Left lobe of liver (tissue), 2 donors: ENCODE data around the gene ABHD8. TPM values are rescaled to one million over a fixed set of nuclear protein-coding genes. Genes with fewer than 3 reads are reported as not detected.
A peak's percentile ranks its signal among the peaks of the same experiment; 100 is the strongest.

Experiments used
- ATAC-seq: fragments of 200-7000 bp; cut with Tn5 transposase; one replicate; pipeline ENCODE4 v1.9.1; 2020; ENCODE audit warnings: mild to moderate bottlenecking, moderate library complexity
- DNase-seq: peaks from one replicate; pipeline ENCODE4 v3.0.0-alpha.2; 2020; ENCODE audit warnings: low spot score
- total RNA-seq: library from RNA; stranded (reverse); gene quantifications from one replicate; pipeline ENCODE4 v1.2.1, GENCODE V29; 2021
- donor health status: DM: no; HTN: no; CAD: no; lungs with moderate emphysema.
- donor health status: DM: no; HTN: yes; CAD: no.

The ABHD8 gene
- total RNA-seq, 1 donor from 2014 or later = 18.4 TPM

GRCh38 chr19:17321655-17322489 is 18.6 kb upstream of the ABHD8 start:
- DNase-seq = no peak
- ATAC-seq = no peak

GRCh38 chr19:17320435-17320834 is 17.2 kb upstream of the ABHD8 start:
- DNase-seq = no peak
- ATAC-seq = no peak

- no peak for DNase-seq
- ATAC-seq = no peak
Observed at GRCh38 chr19:17319473-17320238, 16.4 kb upstream of the ABHD8 start.

GRCh38 chr19:17318966-17319365 is 15.7 kb upstream of the ABHD8 start:
- no peak for ATAC-seq

GRCh38 chr19:17314007-17314593 is 10.9 kb upstream of the ABHD8 start:
- DNase-seq (no peak), ATAC-seq (no peak)

More at GRCh38 chr19:17318966-17319365, 15.7 kb upstream of the ABHD8 start:
- no peak for DNase-seq

- DNase-seq (no peak), ATAC-seq (no peak)
Observed at GRCh38 chr19:17312189-17313113, 9.2 kb upstream of the ABHD8 start.

GRCh38 chr19:17311455-17312188 is 8.4 kb upstream of the ABHD8 start:
- no peak for ATAC-seq
- DNase-seq = no peak

GRCh38 chr19:17309965-17310461 is 6.8 kb upstream of the ABHD8 start:
- DNase-seq (no peak), ATAC-seq (no peak)

GRCh38 chr19:17309198-17309964 is 6.2 kb upstream of the ABHD8 start, which contains the start of gene DDA1:
DDA1 (plus strand) TSS chr19:17309563; CDS start chr19:17309655, 92 bp downstream.
- DNase-seq (peak; percentile 99), ATAC-seq (peak; percentile 76)

GRCh38 chr19:17307876-17308377 is 4.7 kb upstream of the ABHD8 start:
- no peak for DNase-seq
- no peak for ATAC-seq

GRCh38 chr19:17306285-17306714 is 3.1 kb upstream of the ABHD8 start:
- ATAC-seq (peak; percentile 0), DNase-seq (peak; percentile 70)

GRCh38 chr19:17305517-17306284 is 2.5 kb upstream of the ABHD8 start, which contains the start of gene MRPL34:
MRPL34 (plus strand) TSS chr19:17305872; CDS start chr19:17305893, 21 bp downstream.
- ATAC-seq (peak; percentile 69), DNase-seq (peak; percentile 99)

GRCh38 chr19:17305216-17305516 is 1.9 kb upstream of the ABHD8 start:
- no peak for ATAC-seq
- DNase-seq = no peak

- no peak for ATAC-seq
- DNase-seq = no peak
Observed at GRCh38 chr19:17304386-17305215, 1.4 kb upstream of the ABHD8 start.

GRCh38 chr19:17303940-17304267 is 679 bp upstream of the ABHD8 start:
- DNase-seq = no peak

GRCh38 chr19:17302391-17303166 is 646 bp downstream of the ABHD8 start:
- ATAC-seq (no peak), DNase-seq (no peak)

More at GRCh38 chr19:17303940-17304267, 679 bp upstream of the ABHD8 start:
- ATAC-seq = no peak
